Glutamatergic neuron (in vitro differentiated cells): Measurements from ENCODE around the gene SEMA4G. TPM values are rescaled to one million over a fixed set of nuclear protein-coding genes. Genes with fewer than 3 reads are reported as not detected.

Experiments used
- DNase-seq: peaks from one replicate; pipeline ENCODE4 v3.0.0; 2022
- H3K27ac Mint-ChIP-seq: one replicate; pipeline ENCODE4 v1.8.0; 2020; ENCODE audit warnings: mild to moderate bottlenecking, mixed read lengths, inconsistent platforms; ENCODE audit not compliant: unreplicated experiment
- H3K27me3 Mint-ChIP-seq: one replicate; pipeline ENCODE4 v1.8.0; 2020; ENCODE audit warnings: mild to moderate bottlenecking, moderate library complexity, mixed read lengths, inconsistent platforms; ENCODE audit not compliant: unreplicated experiment
- H3K36me3 Mint-ChIP-seq: one replicate; pipeline ENCODE4 v1.8.0; 2020; ENCODE audit warnings: mild to moderate bottlenecking, mixed read lengths, inconsistent platforms; ENCODE audit not compliant: unreplicated experiment
- H3K4me1 Mint-ChIP-seq: one replicate; pipeline ENCODE4 v1.8.0; 2020; ENCODE audit warnings: mild to moderate bottlenecking, low read depth, mixed read lengths, inconsistent platforms; ENCODE audit not compliant: unreplicated experiment
- H3K4me3 Mint-ChIP-seq: one replicate; pipeline ENCODE4 v1.8.0; 2020; ENCODE audit warnings: mild to moderate bottlenecking, mixed read lengths, inconsistent platforms; ENCODE audit not compliant: unreplicated experiment
- H3K9me3 Mint-ChIP-seq: one replicate; pipeline ENCODE4 v1.8.0; 2020; ENCODE audit warnings: mild to moderate bottlenecking, moderate library complexity, mixed read lengths, inconsistent platforms; ENCODE audit not compliant: unreplicated experiment
- CTCF ChIP-seq: fragments of 200-600 bp; sonication (generic); IDR thresholded peaks from one replicate; pipeline ENCODE4 v1.5.0; 2021; ENCODE audit not compliant: partially characterized antibody, unreplicated experiment
- total RNA-seq: library from RNA; stranded (reverse); fragmentation: NEBNext Ultra II Directional; extraction: Animal tissue kit (Norgen Biotek cat#: 25700); gene quantifications from one replicate; pipeline ENCODE4 v1.2.1, GENCODE V29; 2021; ENCODE audit not compliant: unreplicated experiment

Gene SEMA4G
- total RNA-seq, 1 donor from 2014 or later, result 46.9 TPM

DNA sequence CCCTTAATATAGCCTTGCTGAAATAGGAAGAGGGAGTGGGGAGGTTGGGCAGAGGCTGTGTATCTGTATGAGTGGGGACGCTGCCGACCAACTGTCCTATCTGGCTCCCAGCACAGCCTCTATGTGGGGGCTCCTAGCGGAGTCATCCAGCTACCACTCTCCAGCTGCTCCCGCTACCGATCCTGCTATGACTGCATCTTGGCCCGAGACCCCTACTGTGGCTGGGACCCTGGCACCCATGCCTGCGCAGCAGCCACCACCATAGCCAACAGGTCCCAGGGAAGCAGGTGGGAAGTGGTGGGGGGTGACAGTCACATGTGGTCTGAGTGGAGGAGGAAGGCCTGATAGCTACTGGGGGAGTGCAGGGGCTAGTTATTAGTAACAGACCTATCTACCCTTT, 11.4 kb downstream of the SEMA4G start:
- TF ChIP-seq CTCF, result no peak
- Mint-ChIP-seq H3K4me3 (no peak overlapping the region), H3K36me3 (peaks cover 6% of the 10 kb centered on the region), H3K9me3 (peaks cover 4% of the 10 kb centered on the region), H3K4me1 (peaks cover 2% of the 10 kb centered on the region), H3K27me3 (peaks cover 9% of the 10 kb centered on the region), H3K27ac (no peak overlapping the region)
- no peak for DNase-seq

GRCh38 chr10:100981178-100981772, 12.0 kb downstream of the SEMA4G start:
- H3K4me1 Mint-ChIP-seq, result peaks cover 2% of the 10 kb centered on the region
- H3K27ac Mint-ChIP-seq, result no peak overlapping the region
- H3K4me3 Mint-ChIP-seq, result no peak overlapping the region
- peaks cover 9% of the 10 kb centered on the region for H3K27me3 Mint-ChIP-seq
- H3K9me3 Mint-ChIP-seq, result peaks cover 2% of the 10 kb centered on the region
- no peak for DNase-seq
- H3K36me3 Mint-ChIP-seq, result peaks cover 6% of the 10 kb centered on the region
- no peak for TF ChIP-seq CTCF

DNA sequence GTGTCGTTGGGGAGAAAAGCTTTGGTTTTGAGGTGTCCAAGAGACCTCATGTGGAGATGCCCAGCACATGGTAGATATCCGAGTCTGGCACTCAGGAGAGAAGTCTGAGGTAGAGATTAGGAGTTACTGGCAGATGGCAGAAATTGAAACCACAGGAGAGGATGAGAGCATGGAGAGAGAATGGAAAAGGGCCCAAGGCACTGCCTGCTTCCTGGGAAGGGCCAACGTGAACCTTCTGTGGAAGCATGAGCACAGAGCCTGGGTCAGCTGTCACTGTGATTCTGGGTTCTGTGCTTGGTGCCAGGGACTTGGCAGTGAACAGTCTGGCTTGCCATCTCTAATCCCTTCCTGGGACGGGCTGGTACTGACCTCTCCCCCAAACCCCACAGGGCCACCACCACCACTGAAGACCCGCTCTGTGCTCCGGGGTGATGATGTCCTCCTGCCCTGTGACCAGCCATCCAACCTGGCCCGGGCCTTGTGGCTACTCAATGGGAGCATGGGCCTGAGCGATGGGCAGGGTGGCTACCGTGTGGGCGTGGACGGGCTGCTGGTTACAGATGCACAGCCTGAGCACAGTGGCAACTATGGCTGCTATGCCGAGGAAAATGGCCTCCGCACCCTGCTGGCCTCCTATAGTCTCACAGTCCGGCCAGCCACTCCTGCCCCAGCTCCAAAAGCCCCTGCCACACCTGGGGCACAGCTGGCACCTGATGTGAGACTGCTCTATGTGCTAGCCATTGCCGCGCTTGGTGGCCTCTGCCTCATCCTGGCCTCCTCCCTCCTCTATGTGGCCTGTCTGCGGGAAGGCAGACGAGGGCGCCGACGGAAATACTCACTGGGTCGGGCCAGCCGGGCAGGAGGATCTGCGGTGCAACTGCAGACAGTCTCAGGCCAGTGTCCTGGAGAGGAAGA, 13.9 kb downstream of the SEMA4G start:
- Mint-ChIP-seq H3K27ac (no peak overlapping the region), H3K4me3 (no peak overlapping the region), H3K9me3 (peaks cover 5% of the 10 kb centered on the region), H3K27me3 (peaks cover 13% of the 10 kb centered on the region), H3K36me3 (no peaks in the 10 kb centered on the region), H3K4me1 (peaks cover 7% of the 10 kb centered on the region)
- TF ChIP-seq CTCF, result no peak
- no peak for DNase-seq

- peaks cover 13% of the 10 kb centered on the region for H3K27me3 Mint-ChIP-seq
- TF ChIP-seq CTCF, result no peak
- H3K27ac Mint-ChIP-seq, result no peak overlapping the region
- H3K9me3 Mint-ChIP-seq, result peaks cover 5% of the 10 kb centered on the region
- DNase-seq, result no peak
- H3K4me1 Mint-ChIP-seq, result peaks cover 7% of the 10 kb centered on the region
- no peak overlapping the region for H3K4me3 Mint-ChIP-seq
- no peaks in the 10 kb centered on the region for H3K36me3 Mint-ChIP-seq
These were observed 14.8 kb downstream of the SEMA4G start for GRCh38 chr10:100983868-100984671.
